Activated CD4-positive, alpha-beta T cell treated with anti-CD3 and anti-CD28 coated beads for 36 hours (primary cell): ENCODE results near the gene RAPGEF2. TPM values are rescaled to one million over a fixed set of nuclear protein-coding genes. Genes with fewer than 3 reads are reported as not detected.

Experiments
- ATAC-seq: fragments of 200-7000 bp; cut with Tn5 transposase; one replicate; pipeline ENCODE4 v1.10.0; 2021; ENCODE audit warnings: mild to moderate bottlenecking, moderate library complexity
- CTCF ChIA-PET: fragments of 350-600 bp; sonication (Branson Sonifier 250); formaldehyde crosslinking; loops from one replicate; lab custom pipeline; 2021; ENCODE audit warnings: antibody characterized with exemption; lab: Charles Lee
- POLR2A ChIA-PET: fragments of 350-600 bp; sonication (Branson Sonifier 250); formaldehyde crosslinking; loops from one replicate; lab custom pipeline; 2021; ENCODE audit warnings: antibody characterized with exemption, inconsistent platforms; lab: Charles Lee
- DNase-seq: peaks from one replicate; pipeline ENCODE4 v3.0.0-alpha.2; 2020
- H3K27ac Mint-ChIP-seq: one replicate; pipeline ENCODE4 v1.8.0; 2021; ENCODE audit warnings: mixed read lengths
- H3K27me3 Mint-ChIP-seq: one replicate; pipeline ENCODE4 v1.8.0; 2021; ENCODE audit warnings: mixed read lengths
- H3K36me3 Mint-ChIP-seq: one replicate; pipeline ENCODE4 v1.8.0; 2021; ENCODE audit warnings: low read depth, mixed read lengths
- H3K4me1 Mint-ChIP-seq: one replicate; pipeline ENCODE4 v1.8.0; 2021; ENCODE audit warnings: mixed read lengths
- H3K4me3 Mint-ChIP-seq: one replicate; pipeline ENCODE4 v1.8.0; 2021; ENCODE audit warnings: mild to moderate bottlenecking, moderate library complexity, mixed read lengths
- H3K9me3 Mint-ChIP-seq: one replicate; pipeline ENCODE4 v1.8.0; 2021; ENCODE audit warnings: low read depth, mixed read lengths
- intact Hi-C, 2 experiments: fragments of 100-400 bp; cut with DNase I in 1 of 2; cut with micrococcal nuclease in 1 of 2; formaldehyde crosslinking; loops; one replicate each; pipeline versions ENCODE4 v1.14.2 to v1.15.1; 2022 to 2024; cut with DNase I, micrococcal nuclease
- total RNA-seq, 2 experiments: library from RNA; stranded (reverse); gene quantifications; one replicate each; pipeline ENCODE4 v1.2.3, GENCODE V29; 2021

The RAPGEF2 gene
- total RNA-seq, 2 experiments from 2014 or later = 18.5 to 20.2 TPM

DNA sequence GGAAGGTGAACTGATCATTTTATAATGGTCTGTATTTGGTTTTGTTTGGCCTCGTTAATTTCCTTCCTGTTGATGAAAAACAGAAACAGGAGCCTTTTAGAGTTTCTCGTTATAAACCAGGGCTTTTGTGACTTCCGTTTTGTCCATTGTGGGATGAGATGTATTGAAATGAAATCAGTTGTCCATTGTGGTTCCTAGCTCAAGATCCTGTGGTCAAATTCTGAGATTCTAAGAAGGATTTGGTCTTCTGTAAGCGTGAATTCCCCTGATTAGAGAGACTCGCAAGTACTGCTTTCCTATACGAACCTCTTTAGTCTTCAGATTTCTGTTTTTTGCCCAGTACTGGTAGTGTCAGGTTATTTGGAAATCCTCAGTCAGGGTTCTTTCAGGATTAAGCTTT, 101.7 kb downstream of the RAPGEF2 start:
- POLR2A ChIA-PET = no interaction called here
- H3K4me1 Mint-ChIP-seq = peaks cover 52% of the 10 kb centered on the region
- H3K27me3 Mint-ChIP-seq = no peaks in the 10 kb centered on the region
- peaks cover 3% of the 10 kb centered on the region for H3K9me3 Mint-ChIP-seq
- peak overlapping the region; percentile 23 for H3K27ac Mint-ChIP-seq
- H3K36me3 Mint-ChIP-seq = peaks cover 2% of the 10 kb centered on the region
- CTCF ChIA-PET = interaction anchor here (0.8 to 5.6 kb wide), 3 partner anchors 10 to 350 kb away, joined by 3 to 31 read pairs (median 5); no protein-coding TSS in a partner anchor
- no peak overlapping the region for H3K4me3 Mint-ChIP-seq
- ATAC-seq = no peak
- intact Hi-C loops = loop anchor here in 1 of 2 experiments (5.0 to 10.0 kb wide), 2 partner anchors 130 to 243 kb away; no protein-coding TSS in a partner anchor
- no peak for DNase-seq

GRCh38 chr4:159205466-159205865, 102.6 kb downstream of the RAPGEF2 start:
- peak overlapping the region; percentile 89 for H3K27ac Mint-ChIP-seq
- H3K4me1 Mint-ChIP-seq = peaks cover 52% of the 10 kb centered on the region
- peaks cover 2% of the 10 kb centered on the region for H3K36me3 Mint-ChIP-seq
- DNase-seq (no peak), ATAC-seq (no peak)
- CTCF ChIA-PET = interaction anchor here (2.3 kb wide), 1 partner anchor 348 kb away, joined by 12 read pairs; no protein-coding TSS in a partner anchor
- POLR2A ChIA-PET = no interaction called here
- H3K4me3 Mint-ChIP-seq = peak overlapping the region; percentile 6
- H3K9me3 Mint-ChIP-seq = peaks cover 3% of the 10 kb centered on the region
- intact Hi-C loops = loop anchor here (5.0 to 10.0 kb wide), 2 partner anchors 128 to 131 kb away; no protein-coding TSS in a partner anchor
- H3K27me3 Mint-ChIP-seq = no peaks in the 10 kb centered on the region

DNA sequence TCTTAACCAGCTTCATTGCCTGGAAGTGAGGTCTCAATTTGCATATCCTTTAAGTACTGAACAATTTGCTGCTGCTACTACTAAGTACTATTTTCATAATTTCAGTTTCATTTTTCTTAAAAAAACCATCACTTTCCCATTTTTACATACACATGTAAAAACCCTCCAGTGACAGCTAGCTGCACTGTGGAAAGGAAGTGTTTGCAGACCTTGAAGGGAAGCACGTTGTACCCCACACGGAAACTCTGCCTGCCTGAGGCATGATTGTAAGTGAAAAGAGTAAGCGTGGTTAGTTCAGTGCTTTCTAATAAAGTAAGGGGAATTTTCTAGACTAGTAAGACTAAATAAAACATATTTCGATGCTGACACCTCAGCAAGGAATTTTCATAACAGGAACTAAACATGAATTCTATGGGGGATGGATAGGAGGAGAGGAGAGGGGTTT, 103.6 kb downstream of the RAPGEF2 start:
- no peaks in the 10 kb centered on the region for H3K27me3 Mint-ChIP-seq
- peaks cover 3% of the 10 kb centered on the region for H3K9me3 Mint-ChIP-seq
- H3K4me3 Mint-ChIP-seq = peak overlapping the region; percentile 62
- peak overlapping the region; percentile 89 for H3K27ac Mint-ChIP-seq
- ChIA-PET POLR2A (interaction anchor here (0.6 to 1.4 kb wide), 4 partner anchors 21 to 591 kb away, joined by 3 to 5 read pairs (median 4); no protein-coding TSS in a partner anchor), CTCF (interaction anchor here (0.7 to 2.3 kb wide), 6 partner anchors 9 to 491 kb away, joined by 3 to 12 read pairs (median 4); no protein-coding TSS in a partner anchor)
- peaks cover 52% of the 10 kb centered on the region for H3K4me1 Mint-ChIP-seq
- intact Hi-C loops = loop anchor here (1.0 to 10.0 kb wide), 5 partner anchors 129 to 535 kb away; partner anchors contain the start of genes C4orf46 (in 1 of the 2) and ETFDH (in 1 of the 2)
- H3K36me3 Mint-ChIP-seq = peaks cover 3% of the 10 kb centered on the region
- peak; percentile 94 for ATAC-seq
- DNase-seq = peak; percentile 76

GRCh38 chr4:159209249-159209648, 106.4 kb downstream of the RAPGEF2 start:
- intact Hi-C loops = loop anchor here (5.0 to 10.0 kb wide), 2 partner anchors 132 to 134 kb away; no protein-coding TSS in a partner anchor
- ATAC-seq (no peak), DNase-seq (no peak)
- Mint-ChIP-seq H3K4me3 (no peak overlapping the region), H3K36me3 (peaks cover 12% of the 10 kb centered on the region), H3K9me3 (peaks cover 3% of the 10 kb centered on the region), H3K27me3 (no peaks in the 10 kb centered on the region), H3K4me1 (peaks cover 40% of the 10 kb centered on the region), H3K27ac (no peak overlapping the region)
- ChIA-PET CTCF (interaction anchor here (0.6 kb wide), 1 partner anchor 113 kb away, joined by 3 read pairs; no protein-coding TSS in a partner anchor), POLR2A (no interaction called here)

DNA sequence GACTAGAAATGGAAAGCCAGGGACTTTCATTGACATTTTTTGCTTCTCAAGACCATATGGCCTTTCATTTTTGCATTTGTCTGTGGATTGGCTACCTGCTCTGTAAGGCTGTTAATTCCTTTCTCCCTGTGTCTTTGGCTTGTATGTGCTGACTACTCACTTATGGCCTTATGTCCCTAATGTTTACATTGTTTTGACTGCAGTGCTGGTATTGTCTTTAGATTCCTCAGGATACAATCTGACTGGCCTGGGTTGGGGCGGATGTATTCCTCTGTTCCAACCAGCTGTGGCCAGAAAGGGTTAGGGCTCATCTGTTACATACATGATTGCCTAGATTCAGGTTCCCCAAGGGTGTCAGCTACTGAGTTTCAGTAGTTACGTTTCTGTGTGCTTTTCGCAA, 108.1 kb downstream of the RAPGEF2 start:
- CTCF ChIA-PET = interaction anchor here (1.5 to 2.8 kb wide), 2 partner anchors 10 to 11 kb away, joined by 5 to 7 read pairs; no protein-coding TSS in a partner anchor
- ATAC-seq = no peak
- intact Hi-C loops = no loop called here

GRCh38 chr4:159212675-159213293, 109.9 kb downstream of the RAPGEF2 start:
- Mint-ChIP-seq H3K36me3 (peaks cover 16% of the 10 kb centered on the region), H3K4me3 (no peak overlapping the region)
- ATAC-seq = no peak

More for the DNA sequence above, 108.1 kb downstream of the RAPGEF2 start:
- no peaks in the 10 kb centered on the region for H3K27me3 Mint-ChIP-seq
- H3K36me3 Mint-ChIP-seq = peaks cover 12% of the 10 kb centered on the region
- POLR2A ChIA-PET = no interaction called here
- no peaks in the 10 kb centered on the region for H3K9me3 Mint-ChIP-seq
- no peak for DNase-seq
- no peak overlapping the region for H3K4me3 Mint-ChIP-seq
- peaks cover 26% of the 10 kb centered on the region for H3K4me1 Mint-ChIP-seq
- no peak overlapping the region for H3K27ac Mint-ChIP-seq

DNA sequence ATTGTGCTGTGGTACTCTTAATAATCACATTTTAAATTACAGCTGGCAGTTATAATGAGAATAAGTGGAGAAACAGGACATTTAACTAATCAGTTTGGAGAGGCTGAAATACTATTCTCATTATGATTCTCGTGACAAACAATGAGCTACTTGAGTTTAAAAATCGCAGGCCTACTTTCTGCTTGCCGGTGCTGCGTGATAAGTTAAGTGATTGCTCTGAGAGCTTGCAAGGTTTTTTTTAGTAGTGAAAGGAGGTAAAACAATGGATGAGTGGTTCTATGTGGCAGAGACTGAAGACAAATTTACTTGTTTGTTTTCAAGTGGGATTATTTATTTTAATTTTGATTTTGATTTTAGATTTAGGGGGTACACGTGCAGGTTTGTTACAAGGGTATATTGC, 114.0 kb downstream of the RAPGEF2 start:
- peaks cover 11% of the 10 kb centered on the region for H3K36me3 Mint-ChIP-seq

More at GRCh38 chr4:159212675-159213293, 109.9 kb downstream of the RAPGEF2 start:
- no peaks in the 10 kb centered on the region for H3K9me3 Mint-ChIP-seq
- peaks cover 8% of the 10 kb centered on the region for H3K4me1 Mint-ChIP-seq
- ChIA-PET POLR2A (no interaction called here), CTCF (interaction anchor here (0.6 to 2.8 kb wide), 5 partner anchors 9 to 116 kb away, joined by 3 to 8 read pairs (median 4); no protein-coding TSS in a partner anchor)
- no peak overlapping the region for H3K27ac Mint-ChIP-seq
- intact Hi-C loops = no loop called here
- H3K27me3 Mint-ChIP-seq = no peaks in the 10 kb centered on the region
- no peak for DNase-seq

GRCh38 chr4:159219862-159220261, 117.0 kb downstream of the RAPGEF2 start:
- no peak for DNase-seq
- intact Hi-C loops = no loop called here
- ChIA-PET POLR2A (no interaction called here), CTCF (no interaction called here)
- Mint-ChIP-seq H3K4me1 (peaks cover 5% of the 10 kb centered on the region), H3K27ac (no peak overlapping the region), H3K4me3 (no peak overlapping the region), H3K36me3 (peaks cover 5% of the 10 kb centered on the region), H3K27me3 (no peaks in the 10 kb centered on the region), H3K9me3 (no peaks in the 10 kb centered on the region)
- ATAC-seq = no peak

More for the DNA sequence above, 114.0 kb downstream of the RAPGEF2 start:
- ATAC-seq (no peak), DNase-seq (no peak)
- no peak overlapping the region for H3K27ac Mint-ChIP-seq
- no peak overlapping the region for H3K4me3 Mint-ChIP-seq
- H3K27me3 Mint-ChIP-seq = no peaks in the 10 kb centered on the region
- intact Hi-C loops = no loop called here
- CTCF ChIA-PET = no interaction called here
- H3K9me3 Mint-ChIP-seq = no peaks in the 10 kb centered on the region
- POLR2A ChIA-PET = interaction anchor here (0.6 kb wide), 1 partner anchor 19 kb away, joined by 4 read pairs; no protein-coding TSS in a partner anchor
- H3K4me1 Mint-ChIP-seq = no peaks in the 10 kb centered on the region

DNA sequence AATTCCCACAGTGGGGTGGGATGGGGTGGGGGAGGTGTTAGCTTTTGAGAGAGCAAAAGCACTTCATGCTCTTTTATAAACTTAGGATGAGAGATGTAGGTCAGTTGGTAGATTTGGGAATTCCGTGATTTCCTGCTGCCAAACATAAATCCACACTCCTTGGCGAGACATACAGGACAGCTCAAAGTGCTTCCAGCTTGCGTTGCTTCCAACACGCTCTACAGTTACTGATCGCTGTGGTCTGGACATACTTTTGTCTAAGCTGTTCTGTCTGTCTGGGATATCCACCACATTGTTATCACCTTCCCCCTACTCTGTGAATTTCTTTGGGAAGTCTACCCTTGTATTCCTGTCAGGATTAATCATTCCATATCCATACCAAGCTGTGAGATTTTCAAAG, 117.5 kb downstream of the RAPGEF2 start:
- DNase-seq (no peak), ATAC-seq (no peak)
- H3K27me3 Mint-ChIP-seq = no peaks in the 10 kb centered on the region
- intact Hi-C loops = no loop called here
- no peak overlapping the region for H3K27ac Mint-ChIP-seq
- peaks cover 5% of the 10 kb centered on the region for H3K36me3 Mint-ChIP-seq
- POLR2A ChIA-PET = no interaction called here
- no peaks in the 10 kb centered on the region for H3K9me3 Mint-ChIP-seq
- peaks cover 7% of the 10 kb centered on the region for H3K4me1 Mint-ChIP-seq
- H3K4me3 Mint-ChIP-seq = no peak overlapping the region
- CTCF ChIA-PET = no interaction called here

DNA sequence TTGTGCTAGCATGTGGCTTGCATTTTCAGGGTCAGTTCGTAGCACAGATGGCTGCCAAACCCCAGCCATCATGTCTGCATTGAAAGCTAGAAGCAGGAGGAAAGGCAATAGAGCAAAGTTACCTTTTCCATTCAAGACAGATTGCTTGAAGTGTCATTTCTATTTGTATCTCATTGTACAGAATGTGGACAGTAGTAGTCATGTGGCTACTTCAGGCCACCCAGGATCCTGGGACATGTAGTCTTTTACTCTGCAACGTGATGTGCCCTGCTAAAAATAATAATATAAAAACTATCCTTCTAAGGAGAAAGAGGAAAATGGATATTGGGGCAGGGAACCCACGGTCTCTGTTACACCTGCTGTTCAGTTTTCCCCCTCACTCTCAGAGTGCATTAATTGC, 118.4 kb downstream of the RAPGEF2 start:
- peaks cover 11% of the 10 kb centered on the region for H3K4me1 Mint-ChIP-seq
- ChIA-PET POLR2A (no interaction called here), CTCF (interaction anchor here (0.7 to 1.2 kb wide), 2 partner anchors 9 to 119 kb away, joined by 3 to 4 read pairs; partner anchors contain the start of gene RAPGEF2)

GRCh38 chr4:159222043-159222552, 119.2 kb downstream of the RAPGEF2 start:
- ATAC-seq (no peak), DNase-seq (no peak)
- CTCF ChIA-PET = interaction anchor here (1.2 to 1.5 kb wide), 2 partner anchors 10 to 11 kb away, joined by 4 to 5 read pairs; no protein-coding TSS in a partner anchor
- H3K9me3 Mint-ChIP-seq = no peaks in the 10 kb centered on the region
- peaks cover 11% of the 10 kb centered on the region for H3K4me1 Mint-ChIP-seq
- intact Hi-C loops = no loop called here
- H3K27me3 Mint-ChIP-seq = no peaks in the 10 kb centered on the region
- POLR2A ChIA-PET = no interaction called here
- peaks cover 4% of the 10 kb centered on the region for H3K36me3 Mint-ChIP-seq
- H3K4me3 Mint-ChIP-seq = no peak overlapping the region
- no peak overlapping the region for H3K27ac Mint-ChIP-seq

More for the DNA sequence above, 118.4 kb downstream of the RAPGEF2 start:
- Mint-ChIP-seq H3K36me3 (peaks cover 5% of the 10 kb centered on the region), H3K27ac (no peak overlapping the region), H3K27me3 (no peaks in the 10 kb centered on the region), H3K9me3 (no peaks in the 10 kb centered on the region), H3K4me3 (no peak overlapping the region)
- ATAC-seq (no peak), DNase-seq (no peak)
- intact Hi-C loops = no loop called here
